Gastroesophageal sphincter (tissue), 3 donors: ENCODE results near the gene HNRNPM.

ENCODE experiments used
- EP300 ChIP-seq: sonication (generic); formaldehyde crosslinking; IDR thresholded peaks from one replicate; pipeline ENCODE4 v1.6.1; 2017; ENCODE audit warnings: antibody characterized with exemption, mild to moderate bottlenecking
- POLR2A ChIP-seq, 2 donors: fragments of 450-650 bp; IDR thresholded peaks; one replicate each; pipeline ENCODE4 v1.6.1; 2017; ENCODE audit warnings: antibody characterized with exemption in 2 of 2, mild to moderate bottlenecking in 2 of 2, moderate library complexity in 1 of 2
- POLR2AphosphoS5 ChIP-seq: sonication (generic); formaldehyde crosslinking; IDR thresholded peaks from one replicate; pipeline ENCODE4 v1.6.1; 2017; ENCODE audit warnings: antibody characterized with exemption
- TF ChIP-seq, protein P1 (sequence below), 4 experiments: fragments of 200-600 bp in 2 of 4; fragments of 450-650 bp in 2 of 4; sonication (generic) in 1 of 4; IDR thresholded peaks; one replicate each; pipeline ENCODE4 v1.5.1; 2017 to 2019; ENCODE audit warnings: antibody characterized with exemption in 4 of 4, mild to moderate bottlenecking in 2 of 4, moderate library complexity in 2 of 4

DNA sequence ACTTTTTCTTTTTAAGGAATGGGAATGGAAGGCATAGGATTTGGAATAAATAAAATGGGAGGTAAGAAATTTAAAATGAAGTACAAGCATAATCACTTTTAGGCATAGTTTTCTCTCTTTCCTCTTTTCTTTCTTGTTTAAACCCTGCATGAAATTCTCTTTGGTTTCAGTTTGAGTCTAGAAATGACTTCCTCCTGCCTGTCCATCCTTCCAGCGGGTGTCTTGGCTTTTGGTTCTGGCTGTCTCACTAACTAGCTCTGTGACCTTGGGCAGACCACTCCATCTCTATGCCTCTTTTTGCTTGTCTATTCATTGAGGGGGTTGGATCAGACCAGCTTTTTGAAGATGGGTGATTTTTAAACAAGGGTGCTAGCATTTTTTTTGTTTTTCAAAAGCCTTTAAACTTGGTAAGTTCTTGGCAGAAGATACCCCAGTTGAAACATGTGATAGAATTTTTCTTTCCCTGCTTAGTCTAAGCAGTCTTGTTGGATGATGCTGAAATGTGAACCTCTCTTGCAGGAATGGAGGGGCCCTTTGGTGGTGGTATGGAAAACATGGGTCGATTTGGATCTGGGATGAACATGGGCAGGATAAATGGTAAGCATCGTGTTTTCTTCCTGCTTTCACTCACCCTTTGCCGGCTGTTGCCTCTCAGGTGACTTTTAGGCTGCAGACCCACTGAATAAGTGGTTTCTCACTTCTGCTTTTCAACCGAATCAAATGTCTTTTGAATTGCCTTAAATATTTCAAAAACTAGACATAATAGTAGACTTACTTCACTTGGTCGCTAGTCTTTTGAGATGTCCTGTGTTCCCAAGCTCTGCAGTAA is 29.1 kb downstream of the HNRNPM start:
- TF ChIP-seq POLR2A (IDR thresholded peaks at IDR 0.05) (no peak), POLR2AphosphoS5 (no peak), EP300 (no peak)
- TF ChIP-seq, protein P1, sequence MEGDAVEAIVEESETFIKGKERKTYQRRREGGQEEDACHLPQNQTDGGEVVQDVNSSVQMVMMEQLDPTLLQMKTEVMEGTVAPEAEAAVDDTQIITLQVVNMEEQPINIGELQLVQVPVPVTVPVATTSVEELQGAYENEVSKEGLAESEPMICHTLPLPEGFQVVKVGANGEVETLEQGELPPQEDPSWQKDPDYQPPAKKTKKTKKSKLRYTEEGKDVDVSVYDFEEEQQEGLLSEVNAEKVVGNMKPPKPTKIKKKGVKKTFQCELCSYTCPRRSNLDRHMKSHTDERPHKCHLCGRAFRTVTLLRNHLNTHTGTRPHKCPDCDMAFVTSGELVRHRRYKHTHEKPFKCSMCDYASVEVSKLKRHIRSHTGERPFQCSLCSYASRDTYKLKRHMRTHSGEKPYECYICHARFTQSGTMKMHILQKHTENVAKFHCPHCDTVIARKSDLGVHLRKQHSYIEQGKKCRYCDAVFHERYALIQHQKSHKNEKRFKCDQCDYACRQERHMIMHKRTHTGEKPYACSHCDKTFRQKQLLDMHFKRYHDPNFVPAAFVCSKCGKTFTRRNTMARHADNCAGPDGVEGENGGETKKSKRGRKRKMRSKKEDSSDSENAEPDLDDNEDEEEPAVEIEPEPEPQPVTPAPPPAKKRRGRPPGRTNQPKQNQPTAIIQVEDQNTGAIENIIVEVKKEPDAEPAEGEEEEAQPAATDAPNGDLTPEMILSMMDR (IDR thresholded peaks at IDR 0.05) = no peak
